MM.1S (cell line): ENCODE measurements around the gene ANKRD13D.

Source experiments
- EZH2 ChIP-seq: fragments of 300-600 bp; sonication (generic); optimal IDR thresholded peaks from 2 replicates; pipeline ENCODE3; 2017; ENCODE audit warnings: low read depth, mild to moderate bottlenecking, antibody characterized with exemption, low read length, mixed read lengths
- EZH2phosphoT487 ChIP-seq: fragments of 300-600 bp; sonication (generic); IDR thresholded peaks from 2 replicates; pipeline ENCODE4 v1.6.1; 2018; ENCODE audit warnings: antibody characterized with exemption, low read length
- TF ChIP-seq, protein P1 (sequence below): fragments of 300-600 bp; sonication (generic); IDR thresholded peaks from 2 replicates; pipeline ENCODE4 v1.5.1; 2016; ENCODE audit warnings: antibody characterized with exemption, low read length, mixed read lengths

DNA sequence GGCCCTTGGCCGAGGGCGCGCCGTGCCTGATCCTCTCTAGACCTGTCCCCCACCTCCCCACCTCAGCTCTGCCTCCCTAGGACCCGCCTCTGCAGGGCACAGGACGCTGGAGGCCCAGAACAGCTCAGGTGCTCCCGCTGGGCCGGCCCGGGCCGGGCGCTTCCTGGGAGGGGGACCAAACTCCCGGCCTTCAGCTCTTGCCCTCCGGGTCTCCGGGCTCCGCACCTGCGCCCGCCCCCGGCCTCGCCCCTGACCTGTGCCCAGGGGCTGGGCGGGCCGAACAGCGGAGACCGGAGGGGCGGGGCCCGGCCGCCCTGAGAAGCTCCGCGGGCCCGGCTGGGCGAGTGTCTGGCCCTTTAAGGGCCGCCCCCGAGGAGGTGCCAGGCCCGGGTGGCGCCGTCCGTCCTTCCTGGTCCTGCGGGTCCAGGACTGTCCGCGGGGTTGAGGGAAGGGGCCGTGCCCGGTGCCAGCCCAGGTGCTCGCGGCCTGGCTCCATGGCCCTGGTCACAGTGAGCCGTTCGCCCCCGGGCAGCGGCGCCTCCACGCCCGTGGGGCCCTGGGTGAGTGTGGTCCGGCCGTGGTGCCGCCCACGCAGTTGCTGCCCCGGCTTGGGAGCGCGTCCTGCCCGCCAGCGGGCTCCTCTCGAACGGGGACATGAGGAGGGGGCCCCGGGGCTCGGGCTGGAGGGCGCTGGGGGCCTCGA lies 14.2 kb downstream of the ANKRD13D start, which contains the start of gene SSH3:
- TF ChIP-seq, protein P1, sequence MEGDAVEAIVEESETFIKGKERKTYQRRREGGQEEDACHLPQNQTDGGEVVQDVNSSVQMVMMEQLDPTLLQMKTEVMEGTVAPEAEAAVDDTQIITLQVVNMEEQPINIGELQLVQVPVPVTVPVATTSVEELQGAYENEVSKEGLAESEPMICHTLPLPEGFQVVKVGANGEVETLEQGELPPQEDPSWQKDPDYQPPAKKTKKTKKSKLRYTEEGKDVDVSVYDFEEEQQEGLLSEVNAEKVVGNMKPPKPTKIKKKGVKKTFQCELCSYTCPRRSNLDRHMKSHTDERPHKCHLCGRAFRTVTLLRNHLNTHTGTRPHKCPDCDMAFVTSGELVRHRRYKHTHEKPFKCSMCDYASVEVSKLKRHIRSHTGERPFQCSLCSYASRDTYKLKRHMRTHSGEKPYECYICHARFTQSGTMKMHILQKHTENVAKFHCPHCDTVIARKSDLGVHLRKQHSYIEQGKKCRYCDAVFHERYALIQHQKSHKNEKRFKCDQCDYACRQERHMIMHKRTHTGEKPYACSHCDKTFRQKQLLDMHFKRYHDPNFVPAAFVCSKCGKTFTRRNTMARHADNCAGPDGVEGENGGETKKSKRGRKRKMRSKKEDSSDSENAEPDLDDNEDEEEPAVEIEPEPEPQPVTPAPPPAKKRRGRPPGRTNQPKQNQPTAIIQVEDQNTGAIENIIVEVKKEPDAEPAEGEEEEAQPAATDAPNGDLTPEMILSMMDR = no peak
- no peak for TF ChIP-seq EZH2
- TF ChIP-seq EZH2phosphoT487 = no peak
